Posterior cingulate gyrus (tissue), 11 donors: ENCODE results near the gene DIAPH1.

Source experiments
- DNase-seq, 10 donors: peaks; one replicate each; pipeline versions ENCODE4 v3.0.0 to v3.0.0-alpha.2; 2020 to 2021; ENCODE audit warnings: mixed read lengths in 3 of 10
- intact Hi-C: fragments of 100-400 bp; cut with DNase I; formaldehyde crosslinking; loops from one replicate; pipeline ENCODE4 v1.15.1; 2023

The DIAPH1 gene

GRCh38 chr5:141511771-141512325, 107.0 kb downstream of the DIAPH1 start:
- DNase-seq, result no peak
- intact Hi-C loops, result no loop called here

- DNase-seq, result peak in 1 of 10 donors; percentile 48
- intact Hi-C loops, result no loop called here
Measured at GRCh38 chr5:141510850-141511601, 107.8 kb downstream of the DIAPH1 start.

- peak in 1 of 10 donors; percentile 17 for DNase-seq
Measured at GRCh38 chr5:141510160-141510559, 108.6 kb downstream of the DIAPH1 start.

GRCh38 chr5:141508798-141509611, 109.8 kb downstream of the DIAPH1 start:
- intact Hi-C loops, result no loop called here
- peak in 4 of 10 donors; percentile 76 to 92 (median 88) for DNase-seq

More at GRCh38 chr5:141510160-141510559, 108.6 kb downstream of the DIAPH1 start:
- intact Hi-C loops, result no loop called here

GRCh38 chr5:141508440-141508797, 110.4 kb downstream of the DIAPH1 start:
- intact Hi-C loops, result no loop called here
- peak in 1 of 10 donors; percentile 85 for DNase-seq

GRCh38 chr5:141507387-141508091, 111.3 kb downstream of the DIAPH1 start:
- intact Hi-C loops, result no loop called here
- peak in 1 of 10 donors; percentile 65 for DNase-seq

- intact Hi-C loops, result no loop called here
Measured at GRCh38 chr5:141506381-141507155, 112.2 kb downstream of the DIAPH1 start.

GRCh38 chr5:141504216-141504615, 114.6 kb downstream of the DIAPH1 start:
- intact Hi-C loops, result no loop called here
- DNase-seq, result peak in 2 of 10 donors; percentile 68 to 87

More at GRCh38 chr5:141506381-141507155, 112.2 kb downstream of the DIAPH1 start:
- peak in 1 of 10 donors; percentile 15 for DNase-seq

GRCh38 chr5:141503681-141504080, 115.1 kb downstream of the DIAPH1 start:
- intact Hi-C loops, result no loop called here
- DNase-seq, result peak in 1 of 10 donors; percentile 4

- intact Hi-C loops, result no loop called here
- DNase-seq, result peak in 1 of 10 donors; percentile 58
Measured at GRCh38 chr5:141501761-141502160, 117.0 kb downstream of the DIAPH1 start.

GRCh38 chr5:141496038-141496437, 122.8 kb downstream of the DIAPH1 start:
- intact Hi-C loops, result no loop called here
- peak in 1 of 10 donors; percentile 72 for DNase-seq

- DNase-seq, result no peak
- intact Hi-C loops, result no loop called here
Measured at GRCh38 chr5:141495453-141495811, 123.4 kb downstream of the DIAPH1 start.

- intact Hi-C loops, result no loop called here
- DNase-seq, result peak in 6 of 10 donors; percentile 52 to 93 (median 77)
Measured at GRCh38 chr5:141494761-141495452, 123.9 kb downstream of the DIAPH1 start.

- DNase-seq, result peak in 2 of 10 donors; percentile 37 to 49
- intact Hi-C loops, result no loop called here
Measured at GRCh38 chr5:141493500-141494422, 125.0 kb downstream of the DIAPH1 start.

- intact Hi-C loops, result no loop called here
- DNase-seq, result peak in 6 of 10 donors; percentile 59 to 93 (median 81)
Measured at GRCh38 chr5:141492168-141492885, 126.5 kb downstream of the DIAPH1 start.

GRCh38 chr5:141491323-141492167, 127.3 kb downstream of the DIAPH1 start:
- intact Hi-C loops, result no loop called here
- peak in 1 of 10 donors; percentile 84 for DNase-seq
